ENCODE results near the gene C18orf63.

GRCh38 chr18:74289137-74289536, 26.5 kb upstream of the C18orf63 start:
- TF ChIP-seq CTCF (IDR thresholded peaks at IDR 0.05), result no peak
- TF ChIP-seq POLR2A (IDR thresholded peaks at IDR 0.05; ENCODE audit: low read depth), result no peak
- TF ChIP-seq EP300 (IDR thresholded peaks at IDR 0.05), result no peak
- no peak for TF ChIP-seq POLR2AphosphoS5 (IDR thresholded peaks at IDR 0.05)
